Transverse colon (tissue), 4 donors: Measurements from ENCODE around the gene TIAL1.
"Not testable (repeated sequence)": the region's sequence is repeated elsewhere in the genome, so short reads cannot be mapped to it uniquely, and the experiment has no call there.

Experiments
- EP300 ChIP-seq: sonication (generic); formaldehyde crosslinking; IDR thresholded peaks from one replicate; pipeline ENCODE4 v1.6.1; 2017; ENCODE audit warnings: antibody characterized with exemption, low read depth
- POLR2A ChIP-seq: fragments of 450-650 bp; IDR thresholded peaks from one replicate; pipeline ENCODE4 v1.6.1; 2016; ENCODE audit warnings: antibody characterized with exemption, mild to moderate bottlenecking, moderate library complexity
- POLR2AphosphoS5 ChIP-seq, 3 donors: sonication (generic); formaldehyde crosslinking; IDR thresholded peaks; one replicate each; pipeline ENCODE4 v1.6.1; 2016; ENCODE audit warnings: antibody characterized with exemption in 3 of 3
- TF ChIP-seq, protein P1 (sequence below), 5 experiments: fragments of 200-600 bp in 3 of 5; fragments of 450-650 bp in 2 of 5; sonication (generic) in 3 of 5; IDR thresholded peaks; 1 replicate in 2 of 5; 2 replicates in 3 of 5; pipeline ENCODE4 v1.5.1; 2016 to 2017; ENCODE audit warnings: antibody characterized with exemption in 5 of 5, inconsistent platforms in 3 of 5, mild to moderate bottlenecking in 2 of 5, moderate library complexity in 1 of 5

DNA sequence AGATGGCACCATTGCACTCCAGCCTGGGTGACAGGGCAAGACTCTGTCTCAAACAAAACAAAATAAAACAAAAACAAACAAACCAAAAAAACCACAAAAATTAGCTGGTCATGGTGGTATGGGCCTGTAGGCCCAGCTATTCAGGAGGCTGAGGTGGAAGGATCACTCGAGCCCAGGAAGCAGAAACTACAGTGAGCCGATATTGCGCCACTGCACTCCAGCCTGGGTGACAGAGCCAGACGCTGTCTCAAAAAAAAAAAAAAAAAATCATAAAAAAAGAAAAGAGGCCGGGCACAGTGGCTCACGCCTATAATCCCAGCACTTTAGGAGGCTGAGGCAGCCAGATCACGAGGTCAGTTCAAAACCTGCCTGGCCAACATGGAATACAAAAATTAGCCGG, 64.0 kb downstream of the TIAL1 start:
- TF ChIP-seq, protein P1, sequence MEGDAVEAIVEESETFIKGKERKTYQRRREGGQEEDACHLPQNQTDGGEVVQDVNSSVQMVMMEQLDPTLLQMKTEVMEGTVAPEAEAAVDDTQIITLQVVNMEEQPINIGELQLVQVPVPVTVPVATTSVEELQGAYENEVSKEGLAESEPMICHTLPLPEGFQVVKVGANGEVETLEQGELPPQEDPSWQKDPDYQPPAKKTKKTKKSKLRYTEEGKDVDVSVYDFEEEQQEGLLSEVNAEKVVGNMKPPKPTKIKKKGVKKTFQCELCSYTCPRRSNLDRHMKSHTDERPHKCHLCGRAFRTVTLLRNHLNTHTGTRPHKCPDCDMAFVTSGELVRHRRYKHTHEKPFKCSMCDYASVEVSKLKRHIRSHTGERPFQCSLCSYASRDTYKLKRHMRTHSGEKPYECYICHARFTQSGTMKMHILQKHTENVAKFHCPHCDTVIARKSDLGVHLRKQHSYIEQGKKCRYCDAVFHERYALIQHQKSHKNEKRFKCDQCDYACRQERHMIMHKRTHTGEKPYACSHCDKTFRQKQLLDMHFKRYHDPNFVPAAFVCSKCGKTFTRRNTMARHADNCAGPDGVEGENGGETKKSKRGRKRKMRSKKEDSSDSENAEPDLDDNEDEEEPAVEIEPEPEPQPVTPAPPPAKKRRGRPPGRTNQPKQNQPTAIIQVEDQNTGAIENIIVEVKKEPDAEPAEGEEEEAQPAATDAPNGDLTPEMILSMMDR (IDR thresholded peaks at IDR 0.05) = not testable (repeated sequence)
- not testable (repeated sequence) for TF ChIP-seq POLR2AphosphoS5 (IDR thresholded peaks at IDR 0.05); EP300; POLR2A
